Measurements from ENCODE around the gene SGK1.

Gene SGK1

GRCh38 chr6:134169871-134170486, 147.9 kb downstream of the SGK1 start:
- peaks cover 3% of the 10 kb centered on the region for H3K4me1 ChIP-seq (ENCODE audit: control insufficient read depth, insufficient read depth, low read length)
- H3K4me3 ChIP-seq (ENCODE audit: low read depth, low read length), result no peak overlapping the region
- H3K27me3 ChIP-seq (ENCODE audit: control insufficient read depth, insufficient read depth, low read length), result no peaks in the 10 kb centered on the region
- H3K9ac ChIP-seq (ENCODE audit: low read depth, low read length), result no peak overlapping the region
- peaks cover 21% of the 10 kb centered on the region for H3K36me3 ChIP-seq (ENCODE audit: control insufficient read depth, insufficient read depth, low read length)
- H3K9me3 ChIP-seq (ENCODE audit: control insufficient read depth, insufficient read depth, low read length), result no peaks in the 10 kb centered on the region

DNA sequence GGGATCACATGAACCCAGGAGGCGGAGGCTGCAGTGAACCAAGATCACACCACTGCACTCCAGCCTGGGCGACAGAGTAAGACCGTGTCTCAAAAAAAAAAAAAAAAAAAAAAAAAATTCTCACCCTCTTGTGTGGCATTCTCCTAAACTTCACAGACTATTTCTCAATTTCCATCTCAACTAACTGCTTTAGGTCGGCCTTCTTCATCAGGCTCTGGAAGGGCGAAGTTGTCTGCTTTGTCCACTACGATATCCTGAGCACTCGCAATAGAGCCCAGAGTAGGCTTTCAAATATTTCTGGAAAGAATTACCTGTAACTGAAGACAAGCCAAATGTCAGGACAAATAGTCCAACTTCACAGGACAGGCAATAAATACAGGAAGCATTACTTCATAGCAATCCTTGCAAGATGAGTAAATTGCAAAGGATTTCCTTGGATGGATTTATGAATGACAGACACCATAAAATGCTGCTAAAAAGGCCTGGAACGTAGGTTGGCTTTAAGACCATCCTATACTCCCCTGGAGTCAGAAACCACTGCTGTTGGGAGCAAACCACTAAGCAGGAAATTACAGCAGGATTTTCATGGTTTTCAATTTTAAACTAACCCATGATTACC, 149.2 kb downstream of the SGK1 start:
- H3K9me3 ChIP-seq (ENCODE audit: control insufficient read depth, insufficient read depth, low read length), result no peaks in the 10 kb centered on the region
- no peak overlapping the region for H3K4me3 ChIP-seq (ENCODE audit: low read depth, low read length)
- H3K4me1 ChIP-seq (ENCODE audit: control insufficient read depth, insufficient read depth, low read length), result peaks cover 3% of the 10 kb centered on the region
- H3K36me3 ChIP-seq (ENCODE audit: control insufficient read depth, insufficient read depth, low read length), result peaks cover 21% of the 10 kb centered on the region
- no peak overlapping the region for H3K9ac ChIP-seq (ENCODE audit: low read depth, low read length)
- H3K27me3 ChIP-seq (ENCODE audit: control insufficient read depth, insufficient read depth, low read length), result no peaks in the 10 kb centered on the region

GRCh38 chr6:134166511-134167261, 151.2 kb downstream of the SGK1 start:
- no peak overlapping the region for H3K9ac ChIP-seq (ENCODE audit: low read depth, low read length)
- peaks cover 10% of the 10 kb centered on the region for H3K36me3 ChIP-seq (ENCODE audit: control insufficient read depth, insufficient read depth, low read length)
- no peaks in the 10 kb centered on the region for H3K4me1 ChIP-seq (ENCODE audit: control insufficient read depth, insufficient read depth, low read length)
- H3K9me3 ChIP-seq (ENCODE audit: control insufficient read depth, insufficient read depth, low read length), result no peaks in the 10 kb centered on the region
- H3K4me3 ChIP-seq (ENCODE audit: low read depth, low read length), result no peak overlapping the region
- no peaks in the 10 kb centered on the region for H3K27me3 ChIP-seq (ENCODE audit: control insufficient read depth, insufficient read depth, low read length)

- peaks cover 5% of the 10 kb centered on the region for H3K36me3 ChIP-seq (ENCODE audit: control insufficient read depth, insufficient read depth, low read length)
- peaks cover 7% of the 10 kb centered on the region for H3K4me1 ChIP-seq (ENCODE audit: control insufficient read depth, insufficient read depth, low read length)
- H3K27me3 ChIP-seq (ENCODE audit: control insufficient read depth, insufficient read depth, low read length), result no peaks in the 10 kb centered on the region
- H3K9me3 ChIP-seq (ENCODE audit: control insufficient read depth, insufficient read depth, low read length), result no peaks in the 10 kb centered on the region
- no peak overlapping the region for H3K4me3 ChIP-seq (ENCODE audit: low read depth, low read length)
- H3K9ac ChIP-seq (ENCODE audit: low read depth, low read length), result no peak overlapping the region
Measured at GRCh38 chr6:134165561-134166201, 152.2 kb downstream of the SGK1 start.

- H3K36me3 ChIP-seq (ENCODE audit: control insufficient read depth, insufficient read depth, low read length), result no peaks in the 10 kb centered on the region
- no peaks in the 10 kb centered on the region for H3K9me3 ChIP-seq (ENCODE audit: control insufficient read depth, insufficient read depth, low read length)
- no peak overlapping the region for H3K4me3 ChIP-seq (ENCODE audit: low read depth, low read length)
- H3K27me3 ChIP-seq (ENCODE audit: control insufficient read depth, insufficient read depth, low read length), result no peaks in the 10 kb centered on the region
- H3K9ac ChIP-seq (ENCODE audit: low read depth, low read length), result no peak overlapping the region
- H3K4me1 ChIP-seq (ENCODE audit: control insufficient read depth, insufficient read depth, low read length), result peaks cover 11% of the 10 kb centered on the region
Measured at GRCh38 chr6:134164300-134164699, 153.6 kb downstream of the SGK1 start.

DNA sequence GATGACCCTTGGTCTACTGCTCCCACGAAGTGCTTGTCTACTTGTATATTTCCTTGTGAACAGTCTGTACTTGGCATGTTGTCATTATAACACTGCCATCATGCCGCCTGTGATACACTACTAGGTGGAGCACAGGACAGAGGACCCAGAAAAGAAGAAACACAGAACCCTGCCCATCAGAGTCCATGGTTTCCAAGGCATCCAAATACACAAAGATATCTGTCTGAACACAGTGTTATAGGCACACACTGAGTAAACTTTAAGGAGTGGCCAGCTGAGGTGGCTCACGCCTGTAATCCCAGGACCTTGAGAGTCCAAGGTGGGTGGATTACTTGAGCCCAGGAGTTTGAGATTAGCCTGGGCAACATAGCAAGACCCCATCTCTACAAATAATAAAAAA, 155.0 kb downstream of the SGK1 start:
- Histone ChIP-seq H3K9me3 (ENCODE audit: control insufficient read depth, insufficient read depth, low read length) (no peaks in the 10 kb centered on the region), H3K9ac (ENCODE audit: low read depth, low read length) (no peak overlapping the region), H3K36me3 (ENCODE audit: control insufficient read depth, insufficient read depth, low read length) (no peaks in the 10 kb centered on the region), H3K4me3 (ENCODE audit: low read depth, low read length) (no peak overlapping the region), H3K27me3 (ENCODE audit: control insufficient read depth, insufficient read depth, low read length) (no peaks in the 10 kb centered on the region), H3K4me1 (ENCODE audit: control insufficient read depth, insufficient read depth, low read length) (peaks cover 11% of the 10 kb centered on the region)

- Histone ChIP-seq H3K9me3 (ENCODE audit: control insufficient read depth, insufficient read depth, low read length) (no peaks in the 10 kb centered on the region), H3K9ac (ENCODE audit: low read depth, low read length) (no peak overlapping the region), H3K36me3 (ENCODE audit: control insufficient read depth, insufficient read depth, low read length) (no peaks in the 10 kb centered on the region), H3K27me3 (ENCODE audit: control insufficient read depth, insufficient read depth, low read length) (no peaks in the 10 kb centered on the region), H3K4me1 (ENCODE audit: control insufficient read depth, insufficient read depth, low read length) (peaks cover 11% of the 10 kb centered on the region), H3K4me3 (ENCODE audit: low read depth, low read length) (no peak overlapping the region)
Measured at GRCh38 chr6:134161041-134161440, 156.9 kb downstream of the SGK1 start.

DNA sequence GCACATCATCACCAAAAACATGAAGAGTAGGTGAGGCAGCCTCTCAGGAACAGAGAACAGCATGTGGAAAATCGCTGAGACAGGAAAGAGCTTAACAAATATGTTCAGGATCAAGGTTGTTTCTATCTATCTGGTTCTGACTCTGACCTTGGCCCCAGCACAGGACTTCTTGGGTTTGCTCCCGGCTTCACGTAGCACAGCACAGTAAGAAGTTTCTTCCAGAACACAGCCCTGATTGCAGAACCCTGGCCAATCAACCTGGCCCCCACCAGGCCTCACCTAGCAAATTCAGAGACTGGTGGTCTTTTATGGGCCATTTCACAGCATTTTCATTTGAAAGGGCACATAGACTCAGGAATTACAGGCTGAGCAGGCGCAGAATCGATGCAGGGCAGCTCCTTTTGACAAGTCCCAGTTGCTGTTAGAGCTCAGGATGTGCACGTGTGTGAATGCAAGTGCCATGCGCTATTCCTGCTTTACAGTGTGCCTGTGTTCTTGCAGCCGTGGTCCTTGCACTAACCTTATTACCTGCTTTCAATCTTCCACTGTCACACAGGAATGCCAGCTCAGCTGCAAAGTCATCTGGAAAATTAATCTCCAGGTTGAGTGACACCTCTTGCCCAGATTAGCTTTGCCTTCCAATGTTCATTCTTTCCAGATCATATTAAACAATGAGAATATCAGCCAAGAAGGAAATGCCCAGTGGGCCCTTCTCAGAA, 165.0 kb downstream of the SGK1 start:
- no peaks in the 10 kb centered on the region for H3K4me1 ChIP-seq (ENCODE audit: control insufficient read depth, insufficient read depth, low read length)
- no peaks in the 10 kb centered on the region for H3K27me3 ChIP-seq (ENCODE audit: control insufficient read depth, insufficient read depth, low read length)
- H3K9ac ChIP-seq (ENCODE audit: low read depth, low read length), result no peak overlapping the region
- H3K9me3 ChIP-seq (ENCODE audit: control insufficient read depth, insufficient read depth, low read length), result no peaks in the 10 kb centered on the region
- H3K4me3 ChIP-seq (ENCODE audit: low read depth, low read length), result no peak overlapping the region
- no peaks in the 10 kb centered on the region for H3K36me3 ChIP-seq (ENCODE audit: control insufficient read depth, insufficient read depth, low read length)

GRCh38 chr6:134148566-134148965, 169.3 kb downstream of the SGK1 start:
- Histone ChIP-seq H3K9ac (ENCODE audit: low read depth, low read length) (no peak overlapping the region), H3K4me3 (ENCODE audit: low read depth, low read length) (no peak overlapping the region), H3K4me1 (ENCODE audit: control insufficient read depth, insufficient read depth, low read length) (no peaks in the 10 kb centered on the region), H3K9me3 (ENCODE audit: control insufficient read depth, insufficient read depth, low read length) (no peaks in the 10 kb centered on the region), H3K36me3 (ENCODE audit: control insufficient read depth, insufficient read depth, low read length) (no peaks in the 10 kb centered on the region), H3K27me3 (ENCODE audit: control insufficient read depth, insufficient read depth, low read length) (no peaks in the 10 kb centered on the region)

DNA sequence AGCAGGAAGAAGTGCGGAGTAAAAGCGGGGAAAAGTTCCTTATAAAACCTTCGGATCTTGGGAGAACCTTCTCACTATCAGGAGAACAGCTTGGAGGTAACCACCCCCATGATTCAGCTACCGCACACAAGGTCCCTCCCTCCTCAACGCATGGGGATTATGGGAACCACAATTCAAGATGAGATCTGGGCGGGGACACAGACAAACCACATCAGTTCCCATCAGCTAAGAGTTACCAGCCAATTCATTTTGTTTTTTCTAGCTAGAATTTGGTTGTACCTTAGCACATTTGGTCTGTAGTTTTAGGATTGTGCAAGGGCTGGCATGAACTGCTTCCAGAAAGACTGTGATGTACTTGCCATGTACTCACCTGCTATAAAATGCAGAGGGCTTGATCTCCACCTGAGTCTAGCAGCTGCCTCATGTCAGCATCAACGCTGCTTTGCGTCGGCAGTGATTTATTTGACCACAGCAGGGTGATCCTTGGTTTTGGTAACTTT, 170.8 kb downstream of the SGK1 start:
- no peaks in the 10 kb centered on the region for H3K4me1 ChIP-seq (ENCODE audit: control insufficient read depth, insufficient read depth, low read length)
- no peak overlapping the region for H3K9ac ChIP-seq (ENCODE audit: low read depth, low read length)
- H3K36me3 ChIP-seq (ENCODE audit: control insufficient read depth, insufficient read depth, low read length), result no peaks in the 10 kb centered on the region
- no peaks in the 10 kb centered on the region for H3K9me3 ChIP-seq (ENCODE audit: control insufficient read depth, insufficient read depth, low read length)
- H3K4me3 ChIP-seq (ENCODE audit: low read depth, low read length), result no peak overlapping the region
- H3K27me3 ChIP-seq (ENCODE audit: control insufficient read depth, insufficient read depth, low read length), result no peaks in the 10 kb centered on the region

DNA sequence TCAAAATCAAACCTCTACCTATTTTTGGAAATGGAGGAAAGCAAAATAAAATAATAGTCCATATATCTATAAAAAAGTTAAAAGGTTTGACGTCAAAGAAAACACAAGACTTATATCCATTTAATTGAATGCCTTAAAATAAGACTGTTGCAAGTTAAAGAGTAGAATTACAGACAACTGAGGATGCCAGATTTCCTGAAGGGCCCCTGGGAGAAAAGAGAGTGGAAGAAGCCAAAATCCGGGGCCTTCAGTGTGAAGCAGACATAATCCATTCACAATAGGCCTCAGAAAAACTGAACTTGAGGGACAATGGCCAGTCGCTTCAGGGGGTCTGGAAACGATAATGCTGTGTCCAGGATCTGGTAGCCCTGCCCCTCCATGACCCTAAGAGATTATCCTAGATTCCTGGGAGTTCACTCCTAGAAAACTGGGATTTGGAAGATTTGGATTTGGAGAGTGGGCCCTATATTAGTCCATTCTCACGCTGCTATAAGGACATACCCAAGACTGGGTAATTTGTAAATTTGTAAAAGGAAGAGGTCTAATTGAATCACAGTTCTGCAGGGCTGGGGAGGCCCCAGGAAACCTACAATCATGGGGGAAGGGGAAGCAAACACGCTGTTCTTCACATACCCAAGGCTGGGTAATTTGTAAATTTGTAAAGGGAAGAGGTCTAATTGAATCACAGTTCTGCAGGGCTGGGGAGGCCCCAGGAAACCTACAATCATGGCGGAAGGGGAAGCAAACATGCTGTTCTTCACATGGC, 171.5 kb downstream of the SGK1 start:
- Histone ChIP-seq H3K4me1 (ENCODE audit: control insufficient read depth, insufficient read depth, low read length) (no peaks in the 10 kb centered on the region), H3K4me3 (ENCODE audit: low read depth, low read length) (no peak overlapping the region), H3K9me3 (ENCODE audit: control insufficient read depth, insufficient read depth, low read length) (no peaks in the 10 kb centered on the region), H3K9ac (ENCODE audit: low read depth, low read length) (no peak overlapping the region), H3K27me3 (ENCODE audit: control insufficient read depth, insufficient read depth, low read length) (no peaks in the 10 kb centered on the region), H3K36me3 (ENCODE audit: control insufficient read depth, insufficient read depth, low read length) (no peaks in the 10 kb centered on the region)

All from iPS-15b (cell line).